ENCODE measurements around the gene ERC1.

DNA sequence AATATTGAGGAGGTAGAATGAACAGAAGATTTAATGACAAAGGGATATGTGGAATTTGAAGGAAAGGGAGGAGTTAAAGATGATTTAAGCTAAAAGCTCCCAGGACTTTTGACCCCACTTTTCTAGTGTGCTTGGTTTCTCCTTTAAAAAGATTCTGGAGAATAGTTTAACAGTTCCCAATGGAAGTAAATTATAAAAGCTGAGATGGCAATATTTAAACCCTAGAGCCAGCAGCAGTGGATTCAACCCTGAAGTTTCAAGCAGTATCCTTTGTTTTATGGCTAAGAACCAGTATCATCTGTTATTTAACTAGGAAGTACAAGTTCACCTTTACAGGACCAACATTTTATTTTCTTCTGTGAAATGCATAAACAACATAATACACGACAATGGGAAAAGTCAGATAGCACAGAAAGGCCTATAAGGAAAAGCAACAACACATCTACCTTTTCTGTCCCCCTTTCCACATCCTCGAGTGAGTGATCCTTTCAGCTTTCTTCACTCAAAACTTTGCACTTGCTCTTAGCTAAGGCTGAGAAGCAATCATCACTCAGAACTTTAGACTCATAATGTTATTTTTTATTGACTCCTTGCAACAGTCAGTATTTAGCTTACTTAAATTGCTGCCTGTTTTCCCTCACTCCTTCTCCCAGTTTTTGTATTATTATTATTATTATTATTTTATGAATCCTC is 338.9 kb downstream of the ERC1 start:
- no peak for TF ChIP-seq POLR2AphosphoS5 (IDR thresholded peaks at IDR 0.05; ENCODE audit: low read depth, low read length)
- TF ChIP-seq, protein P1, sequence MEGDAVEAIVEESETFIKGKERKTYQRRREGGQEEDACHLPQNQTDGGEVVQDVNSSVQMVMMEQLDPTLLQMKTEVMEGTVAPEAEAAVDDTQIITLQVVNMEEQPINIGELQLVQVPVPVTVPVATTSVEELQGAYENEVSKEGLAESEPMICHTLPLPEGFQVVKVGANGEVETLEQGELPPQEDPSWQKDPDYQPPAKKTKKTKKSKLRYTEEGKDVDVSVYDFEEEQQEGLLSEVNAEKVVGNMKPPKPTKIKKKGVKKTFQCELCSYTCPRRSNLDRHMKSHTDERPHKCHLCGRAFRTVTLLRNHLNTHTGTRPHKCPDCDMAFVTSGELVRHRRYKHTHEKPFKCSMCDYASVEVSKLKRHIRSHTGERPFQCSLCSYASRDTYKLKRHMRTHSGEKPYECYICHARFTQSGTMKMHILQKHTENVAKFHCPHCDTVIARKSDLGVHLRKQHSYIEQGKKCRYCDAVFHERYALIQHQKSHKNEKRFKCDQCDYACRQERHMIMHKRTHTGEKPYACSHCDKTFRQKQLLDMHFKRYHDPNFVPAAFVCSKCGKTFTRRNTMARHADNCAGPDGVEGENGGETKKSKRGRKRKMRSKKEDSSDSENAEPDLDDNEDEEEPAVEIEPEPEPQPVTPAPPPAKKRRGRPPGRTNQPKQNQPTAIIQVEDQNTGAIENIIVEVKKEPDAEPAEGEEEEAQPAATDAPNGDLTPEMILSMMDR (IDR thresholded peaks at IDR 0.05): no peak
- TF ChIP-seq, protein P2, sequence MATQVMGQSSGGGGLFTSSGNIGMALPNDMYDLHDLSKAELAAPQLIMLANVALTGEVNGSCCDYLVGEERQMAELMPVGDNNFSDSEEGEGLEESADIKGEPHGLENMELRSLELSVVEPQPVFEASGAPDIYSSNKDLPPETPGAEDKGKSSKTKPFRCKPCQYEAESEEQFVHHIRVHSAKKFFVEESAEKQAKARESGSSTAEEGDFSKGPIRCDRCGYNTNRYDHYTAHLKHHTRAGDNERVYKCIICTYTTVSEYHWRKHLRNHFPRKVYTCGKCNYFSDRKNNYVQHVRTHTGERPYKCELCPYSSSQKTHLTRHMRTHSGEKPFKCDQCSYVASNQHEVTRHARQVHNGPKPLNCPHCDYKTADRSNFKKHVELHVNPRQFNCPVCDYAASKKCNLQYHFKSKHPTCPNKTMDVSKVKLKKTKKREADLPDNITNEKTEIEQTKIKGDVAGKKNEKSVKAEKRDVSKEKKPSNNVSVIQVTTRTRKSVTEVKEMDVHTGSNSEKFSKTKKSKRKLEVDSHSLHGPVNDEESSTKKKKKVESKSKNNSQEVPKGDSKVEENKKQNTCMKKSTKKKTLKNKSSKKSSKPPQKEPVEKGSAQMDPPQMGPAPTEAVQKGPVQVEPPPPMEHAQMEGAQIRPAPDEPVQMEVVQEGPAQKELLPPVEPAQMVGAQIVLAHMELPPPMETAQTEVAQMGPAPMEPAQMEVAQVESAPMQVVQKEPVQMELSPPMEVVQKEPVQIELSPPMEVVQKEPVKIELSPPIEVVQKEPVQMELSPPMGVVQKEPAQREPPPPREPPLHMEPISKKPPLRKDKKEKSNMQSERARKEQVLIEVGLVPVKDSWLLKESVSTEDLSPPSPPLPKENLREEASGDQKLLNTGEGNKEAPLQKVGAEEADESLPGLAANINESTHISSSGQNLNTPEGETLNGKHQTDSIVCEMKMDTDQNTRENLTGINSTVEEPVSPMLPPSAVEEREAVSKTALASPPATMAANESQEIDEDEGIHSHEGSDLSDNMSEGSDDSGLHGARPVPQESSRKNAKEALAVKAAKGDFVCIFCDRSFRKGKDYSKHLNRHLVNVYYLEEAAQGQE (IDR thresholded peaks at IDR 0.05; ENCODE audit: insufficient read depth in 1 of 2, low read depth in 2 of 2, low read length in 1 of 2): no peak
